Stimulated activated CD8-positive, alpha-beta memory T cell treated with anti-CD3 and anti-CD28 coated beads, Interleukin-7, amount 100 ng/mL, for 1 hour (primary cell): ENCODE data around the gene STXBP5.

Source experiments
- DNase-seq, 2 donors: peaks; one replicate each; pipeline ENCODE4 v3.0.0-alpha.2; 2020; ENCODE audit warnings: low read depth in 2 of 2

STXBP5 gene

GRCh38 chr6:147211349-147211748 is 7.1 kb downstream of the STXBP5 start:
- no peak for DNase-seq

- no peak for DNase-seq
Measured at GRCh38 chr6:147211831-147212230, 7.6 kb downstream of the STXBP5 start.

- DNase-seq = no peak
Measured at GRCh38 chr6:147212622-147213021, 8.4 kb downstream of the STXBP5 start.

GRCh38 chr6:147213772-147214171 is 9.6 kb downstream of the STXBP5 start:
- no peak for DNase-seq

GRCh38 chr6:147214248-147215227 is 10.3 kb downstream of the STXBP5 start:
- no peak for DNase-seq

GRCh38 chr6:147216915-147217314 is 12.7 kb downstream of the STXBP5 start:
- DNase-seq = no peak

GRCh38 chr6:147217840-147218404 is 13.7 kb downstream of the STXBP5 start:
- DNase-seq = no peak

- DNase-seq = no peak
Measured at GRCh38 chr6:147218797-147219196, 14.6 kb downstream of the STXBP5 start.

- DNase-seq = no peak
Measured at GRCh38 chr6:147219463-147219862, 15.2 kb downstream of the STXBP5 start.

- DNase-seq = no peak
Measured at GRCh38 chr6:147220345-147220744, 16.1 kb downstream of the STXBP5 start.

GRCh38 chr6:147221739-147222138 is 17.5 kb downstream of the STXBP5 start:
- DNase-seq = no peak

- DNase-seq = no peak
Measured at GRCh38 chr6:147222160-147222838, 18.1 kb downstream of the STXBP5 start.

GRCh38 chr6:147223736-147224135 is 19.5 kb downstream of the STXBP5 start:
- DNase-seq = no peak

GRCh38 chr6:147226163-147226724 is 22.0 kb downstream of the STXBP5 start:
- no peak for DNase-seq

- DNase-seq = no peak
Measured at GRCh38 chr6:147226877-147227276, 22.7 kb downstream of the STXBP5 start.

GRCh38 chr6:147227770-147228320 is 23.6 kb downstream of the STXBP5 start:
- DNase-seq = no peak

GRCh38 chr6:147231589-147231988 is 27.4 kb downstream of the STXBP5 start:
- DNase-seq = no peak

GRCh38 chr6:147234685-147235084 is 30.5 kb downstream of the STXBP5 start:
- no peak for DNase-seq

GRCh38 chr6:147238164-147238563 is 33.9 kb downstream of the STXBP5 start:
- no peak for DNase-seq

- DNase-seq = no peak
Measured at GRCh38 chr6:147238906-147239305, 34.7 kb downstream of the STXBP5 start.

GRCh38 chr6:147244832-147245231 is 40.6 kb downstream of the STXBP5 start:
- no peak for DNase-seq

GRCh38 chr6:147245693-147246092 is 41.5 kb downstream of the STXBP5 start:
- DNase-seq = no peak
